Astrocyte (in vitro differentiated cells and primary cell): ENCODE results near the gene CSNK1G2. TPM values are rescaled to one million over a fixed set of nuclear protein-coding genes. Genes with fewer than 3 reads are reported as not detected.

Source experiments
- DNase-seq: peaks from one replicate; pipeline ENCODE4 v3.0.0-alpha.2; 2010; ENCODE audit warnings: low read depth
- FAIRE-seq: peaks from 2 replicates; lab custom pipeline; 2011; peaks lifted over from hg19 to GRCh38; lab: Jason Lieb, UNC
- H2AFZ ChIP-seq: 2 replicates; pipeline ENCODE4 v1.6.0; 2012; ENCODE audit warnings: low read depth, low read length, inconsistent platforms
- H3K27ac ChIP-seq: 2 replicates; pipeline ENCODE4 v1.5.1; 2011; ENCODE audit warnings: low read depth, low read length, inconsistent platforms
- H3K27me3 ChIP-seq: 2 replicates; pipeline ENCODE4 v1.6.0; 2011; ENCODE audit warnings: low read length, inconsistent platforms; ENCODE audit not compliant: insufficient read depth
- H3K36me3 ChIP-seq: 2 replicates; pipeline ENCODE4 v1.5.1; 2011; ENCODE audit warnings: low read length, inconsistent platforms; ENCODE audit not compliant: insufficient read depth
- H3K4me1 ChIP-seq: 2 replicates; pipeline ENCODE4 v1.5.1; 2011; ENCODE audit warnings: low read length, inconsistent platforms; ENCODE audit not compliant: insufficient read depth
- H3K4me2 ChIP-seq: 2 replicates; pipeline ENCODE4 v1.6.0; 2012; ENCODE audit warnings: low read length, inconsistent platforms
- H3K4me3 ChIP-seq: 2 replicates; pipeline ENCODE4 v1.5.1; 2011; ENCODE audit warnings: low read depth, mild to moderate bottlenecking, low read length, inconsistent platforms; ENCODE audit not compliant: insufficient read depth
- H3K79me2 ChIP-seq: 2 replicates; pipeline ENCODE4 v1.6.0; 2012; ENCODE audit warnings: mild to moderate bottlenecking, low read length, inconsistent platforms; ENCODE audit not compliant: insufficient read depth
- H3K9ac ChIP-seq: 2 replicates; pipeline ENCODE4 v1.6.0; 2012; ENCODE audit warnings: mild to moderate bottlenecking, low read length, inconsistent platforms
- H3K9me3 ChIP-seq: 2 replicates; pipeline ENCODE4 v1.5.1; 2012; ENCODE audit warnings: low read depth, mild to moderate bottlenecking, low read length, inconsistent platforms; ENCODE audit not compliant: insufficient read depth
- H4K20me1 ChIP-seq: 2 replicates; pipeline ENCODE4 v1.6.0; 2012; ENCODE audit warnings: low read length, inconsistent platforms; ENCODE audit not compliant: insufficient read depth
- H3K27ac Mint-ChIP-seq: one replicate; pipeline ENCODE4 v1.8.0; 2021; ENCODE audit warnings: mild to moderate bottlenecking, mixed read lengths; ENCODE audit not compliant: unreplicated experiment
- H3K27me3 Mint-ChIP-seq: one replicate; pipeline ENCODE4 v1.8.0; 2021; ENCODE audit warnings: low read depth, mixed read lengths; ENCODE audit not compliant: unreplicated experiment
- H3K36me3 Mint-ChIP-seq: one replicate; pipeline ENCODE4 v1.8.0; 2021; ENCODE audit warnings: low read depth, mixed read lengths; ENCODE audit not compliant: unreplicated experiment
- H3K4me1 Mint-ChIP-seq: one replicate; pipeline ENCODE4 v1.8.0; 2021; ENCODE audit warnings: low read depth, mixed read lengths; ENCODE audit not compliant: unreplicated experiment
- H3K4me3 Mint-ChIP-seq: one replicate; pipeline ENCODE4 v1.8.0; 2021; ENCODE audit warnings: mild to moderate bottlenecking, moderate library complexity, mixed read lengths; ENCODE audit not compliant: unreplicated experiment
- H3K9me3 Mint-ChIP-seq: one replicate; pipeline ENCODE4 v1.8.0; 2021; ENCODE audit warnings: mild to moderate bottlenecking, mixed read lengths; ENCODE audit not compliant: unreplicated experiment
- CTCF ChIP-seq: IDR thresholded peaks from 2 replicates; pipeline ENCODE4 v1.5.1; 2011; ENCODE audit warnings: low read depth, mild to moderate bottlenecking, inconsistent platforms, low read length, moderate library complexity; ENCODE audit not compliant: insufficient read depth
- EZH2 ChIP-seq: IDR thresholded peaks from 2 replicates; pipeline ENCODE4 v1.6.1; 2012; ENCODE audit warnings: mild to moderate bottlenecking, low read length, inconsistent platforms; ENCODE audit not compliant: insufficient read depth
- total RNA-seq: library from RNA; stranded (reverse); gene quantifications from 2 replicates; pipeline ENCODE4 v1.2.1, GENCODE V29; 2021

CSNK1G2 gene
- total RNA-seq, 1 donor from 2014 or later = 64.1 TPM

- Histone ChIP-seq H3K9me3 (no peaks in the 10 kb centered on the region), H3K27ac (no peak overlapping the region), H3K9ac (no peak overlapping the region), H2AFZ (no peak overlapping the region), H3K4me1 (no peaks in the 10 kb centered on the region), H3K27me3 (no peaks in the 10 kb centered on the region), H3K79me2 (peaks cover 28% of the 10 kb centered on the region), H3K4me3 (no peak overlapping the region), H3K4me2 (no peak overlapping the region), H4K20me1 (peaks cover 39% of the 10 kb centered on the region), H3K36me3 (peaks cover 7% of the 10 kb centered on the region)
- H3K27me3 Mint-ChIP-seq = no peaks in the 10 kb centered on the region
- no peak for FAIRE-seq
- no peaks in the 10 kb centered on the region for H3K9me3 Mint-ChIP-seq
- H3K4me3 Mint-ChIP-seq = no peak overlapping the region
- H3K4me1 Mint-ChIP-seq = no peaks in the 10 kb centered on the region
- no peak for DNase-seq
- TF ChIP-seq CTCF (no peak), EZH2 (no peak)
- H3K27ac Mint-ChIP-seq = no peak overlapping the region
- H3K36me3 Mint-ChIP-seq = peaks cover 4% of the 10 kb centered on the region
Observed at GRCh38 chr19:1978346-1978894, 37.4 kb downstream of the CSNK1G2 start.

GRCh38 chr19:1979017-1979416, 38.0 kb downstream of the CSNK1G2 start:
- H3K27me3 Mint-ChIP-seq = no peaks in the 10 kb centered on the region
- H3K27ac Mint-ChIP-seq = no peak overlapping the region
- Histone ChIP-seq H2AFZ (no peak overlapping the region), H3K27me3 (no peaks in the 10 kb centered on the region), H3K4me1 (no peaks in the 10 kb centered on the region), H3K9me3 (no peaks in the 10 kb centered on the region), H3K79me2 (peaks cover 24% of the 10 kb centered on the region), H3K9ac (no peak overlapping the region), H3K27ac (no peak overlapping the region), H4K20me1 (peaks cover 36% of the 10 kb centered on the region), H3K36me3 (peaks cover 9% of the 10 kb centered on the region), H3K4me3 (no peak overlapping the region), H3K4me2 (no peak overlapping the region)
- no peak overlapping the region for H3K4me3 Mint-ChIP-seq
- TF ChIP-seq CTCF (no peak), EZH2 (no peak)
- H3K36me3 Mint-ChIP-seq = peaks cover 2% of the 10 kb centered on the region
- no peaks in the 10 kb centered on the region for H3K4me1 Mint-ChIP-seq
- DNase-seq = no peak
- no peaks in the 10 kb centered on the region for H3K9me3 Mint-ChIP-seq
- no peak for FAIRE-seq

- Histone ChIP-seq H3K36me3 (peaks cover 12% of the 10 kb centered on the region), H2AFZ (no peak overlapping the region), H3K27ac (no peak overlapping the region), H3K9me3 (no peaks in the 10 kb centered on the region), H3K4me1 (no peaks in the 10 kb centered on the region), H3K4me3 (no peak overlapping the region), H3K4me2 (no peak overlapping the region), H3K79me2 (peaks cover 18% of the 10 kb centered on the region), H4K20me1 (peaks cover 29% of the 10 kb centered on the region), H3K27me3 (no peaks in the 10 kb centered on the region), H3K9ac (no peak overlapping the region)
- H3K27ac Mint-ChIP-seq = no peak overlapping the region
- H3K9me3 Mint-ChIP-seq = no peaks in the 10 kb centered on the region
- no peaks in the 10 kb centered on the region for H3K4me1 Mint-ChIP-seq
- TF ChIP-seq EZH2 = no peak
- TF ChIP-seq CTCF = no peak
- FAIRE-seq (no peak), DNase-seq (no peak)
- no peaks in the 10 kb centered on the region for H3K27me3 Mint-ChIP-seq
- H3K4me3 Mint-ChIP-seq = no peak overlapping the region
- peaks cover 1% of the 10 kb centered on the region for H3K36me3 Mint-ChIP-seq
Observed at GRCh38 chr19:1979642-1980041, 38.7 kb downstream of the CSNK1G2 start.
